OCI-LY3 (cell line): ENCODE data around the gene TRIM32.
A peak's percentile ranks its signal among the peaks of the same experiment; 100 is the strongest.
"Not testable (repeated sequence)": the region's sequence is repeated elsewhere in the genome, so short reads cannot be mapped to it uniquely, and the experiment has no call there.

Experiments used
- H2AFZ ChIP-seq: fragments of 200-600, 300-600 bp; shearing (Covaris generic); 2 replicates; pipeline ENCODE4 v1.6.0; 2014; ENCODE audit warnings: antibody characterized with exemption, low read depth, low read length
- H3K27ac ChIP-seq: fragments of 200-600, 300-600 bp; sonication (generic); 2 replicates; pipeline ENCODE4 v1.5.1; 2014; ENCODE audit warnings: mild to moderate bottlenecking, low read length, moderate library complexity, mixed read lengths
- H3K27me3 ChIP-seq: fragments of 200-600, 300-600 bp; sonication (generic); 2 replicates; pipeline ENCODE4 v1.6.1; 2014; ENCODE audit warnings: low read depth, low read length, mixed read lengths
- H3K36me3 ChIP-seq: fragments of 200-600, 300-600 bp; sonication (generic); replicated peaks from 2 replicates; pipeline ENCODE3; 2014; ENCODE audit warnings: low read depth, low read length, mixed read lengths
- H3K4me1 ChIP-seq: fragments of 300-600, 200-600 bp; sonication (generic); 2 replicates; pipeline ENCODE4 v1.6.1; 2014; ENCODE audit warnings: low read length, mixed read lengths
- H3K4me2 ChIP-seq: fragments of 200-600, 300-600 bp; sonication (generic); 2 replicates; pipeline ENCODE4 v1.6.1; 2014; ENCODE audit warnings: low read length, mixed read lengths
- H3K4me3 ChIP-seq: fragments of 300-600, 200-600 bp; sonication (generic); 2 replicates; pipeline ENCODE4 v1.5.1; 2014; ENCODE audit warnings: antibody characterized with exemption, mild to moderate bottlenecking, low read length, moderate library complexity
- H3K79me2 ChIP-seq: fragments of 300-600, 200-600 bp; shearing (Covaris generic); 2 replicates; pipeline ENCODE4 v1.6.1; 2014; ENCODE audit warnings: mild to moderate bottlenecking, low read length, mixed read lengths
- H3K9ac ChIP-seq: fragments of 300-600, 200-600 bp; shearing (Covaris generic); 2 replicates; pipeline ENCODE4 v1.6.0; 2014; ENCODE audit warnings: mild to moderate bottlenecking, low read length, moderate library complexity
- H3K9me3 ChIP-seq: fragments of 200-600, 300-600 bp; shearing (Covaris generic); 2 replicates; pipeline ENCODE4 v1.6.1; 2014; ENCODE audit warnings: low read length, mixed read lengths; ENCODE audit not compliant: insufficient read depth
- H4K20me1 ChIP-seq: fragments of 200-600, 300-600 bp; sonication (generic); 2 replicates; pipeline ENCODE4 v1.6.1; 2016; ENCODE audit warnings: low read length, mixed read lengths; ENCODE audit not compliant: insufficient read depth
- EZH2phosphoT487 ChIP-seq: fragments of 200-600 bp; shearing (Covaris generic); IDR thresholded peaks from 2 replicates; pipeline ENCODE4 v1.6.1; 2018; ENCODE audit warnings: antibody characterized with exemption, mixed run types, low read depth
- TF ChIP-seq, protein P1 (sequence below): fragments of 200-600, 300-600 bp; sonication (generic); IDR thresholded peaks from 2 replicates; pipeline ENCODE4 v1.5.1; 2014; ENCODE audit warnings: antibody characterized with exemption, low read length, low read depth

TRIM32 gene

DNA sequence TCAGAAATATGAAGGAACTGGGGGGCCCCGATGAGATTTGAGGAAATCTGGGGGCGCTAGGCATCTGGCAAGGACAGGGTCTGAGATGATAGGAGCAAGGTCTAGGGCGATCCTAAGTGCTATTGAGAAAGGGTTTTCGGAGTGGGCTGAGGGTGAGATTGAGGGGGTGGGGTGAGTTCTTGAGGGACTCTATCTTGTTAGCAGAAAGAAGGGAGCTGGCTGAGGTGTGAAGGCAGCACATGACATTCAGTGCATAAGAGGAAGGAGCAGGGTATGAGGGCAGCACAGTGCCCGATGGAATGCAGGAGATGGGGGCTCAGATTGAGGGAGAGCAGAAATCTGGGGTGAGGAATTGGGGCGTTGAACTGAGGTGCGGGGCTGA lies 640 bp downstream of the TRIM32 start:
- Histone ChIP-seq H3K9me3 (0 out of 2 replicates have a peak, but pooled peaks cover 6% of the 10 kb centered on the region), H3K79me2 (peaks cover 52% of the 10 kb centered on the region), H3K36me3 (peaks cover 15% of the 10 kb centered on the region), H3K27ac (no peak overlapping the region), H3K4me2 (peak overlapping the region; percentile 98), H2AFZ (no peak overlapping the region), H3K4me3 (peak overlapping the region; percentile 82), H3K27me3 (no peaks in the 10 kb centered on the region), H3K4me1 (peaks cover 31% of the 10 kb centered on the region), H4K20me1 (peaks cover 46% of the 10 kb centered on the region), H3K9ac (peak overlapping the region; percentile 78)
- TF ChIP-seq, protein P1, sequence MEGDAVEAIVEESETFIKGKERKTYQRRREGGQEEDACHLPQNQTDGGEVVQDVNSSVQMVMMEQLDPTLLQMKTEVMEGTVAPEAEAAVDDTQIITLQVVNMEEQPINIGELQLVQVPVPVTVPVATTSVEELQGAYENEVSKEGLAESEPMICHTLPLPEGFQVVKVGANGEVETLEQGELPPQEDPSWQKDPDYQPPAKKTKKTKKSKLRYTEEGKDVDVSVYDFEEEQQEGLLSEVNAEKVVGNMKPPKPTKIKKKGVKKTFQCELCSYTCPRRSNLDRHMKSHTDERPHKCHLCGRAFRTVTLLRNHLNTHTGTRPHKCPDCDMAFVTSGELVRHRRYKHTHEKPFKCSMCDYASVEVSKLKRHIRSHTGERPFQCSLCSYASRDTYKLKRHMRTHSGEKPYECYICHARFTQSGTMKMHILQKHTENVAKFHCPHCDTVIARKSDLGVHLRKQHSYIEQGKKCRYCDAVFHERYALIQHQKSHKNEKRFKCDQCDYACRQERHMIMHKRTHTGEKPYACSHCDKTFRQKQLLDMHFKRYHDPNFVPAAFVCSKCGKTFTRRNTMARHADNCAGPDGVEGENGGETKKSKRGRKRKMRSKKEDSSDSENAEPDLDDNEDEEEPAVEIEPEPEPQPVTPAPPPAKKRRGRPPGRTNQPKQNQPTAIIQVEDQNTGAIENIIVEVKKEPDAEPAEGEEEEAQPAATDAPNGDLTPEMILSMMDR, result no peak
- TF ChIP-seq EZH2phosphoT487, result no peak

DNA sequence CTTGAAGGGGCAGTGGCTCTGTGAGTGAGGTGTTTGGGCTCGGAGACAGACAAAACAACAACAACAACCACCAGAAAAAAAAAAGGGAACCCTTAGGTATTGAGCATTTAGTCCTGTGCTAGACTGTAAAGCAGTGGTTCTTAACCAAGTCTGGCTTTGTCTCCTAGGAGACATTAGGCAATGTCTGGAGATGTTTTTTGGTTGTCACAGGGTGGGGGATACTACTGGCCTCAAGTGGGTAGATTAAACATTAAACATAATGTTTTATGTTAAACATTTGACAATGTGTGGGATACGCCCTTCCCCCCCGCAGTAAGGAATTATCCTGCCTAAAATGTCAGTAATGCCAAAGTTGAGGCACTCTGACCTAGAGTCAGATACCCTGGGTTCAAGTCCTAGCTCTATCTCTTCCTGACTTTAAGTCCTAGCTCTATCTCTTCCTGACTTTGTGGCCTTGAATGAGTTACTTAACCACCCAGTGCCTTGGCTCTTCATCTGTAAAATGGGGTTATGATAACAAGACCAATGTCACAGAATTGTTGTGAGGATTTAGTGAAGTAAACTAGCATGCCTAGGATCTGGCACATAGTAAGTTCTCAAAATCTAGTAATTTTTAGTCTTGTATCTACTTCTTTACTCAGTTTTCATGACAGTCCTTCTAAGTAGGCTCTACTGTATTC lies 1.8 kb downstream of the TRIM32 start:
- Histone ChIP-seq H3K4me3 (peak overlapping the region; percentile 82; the same call in 1 of the 2 replicates), H2AFZ (no peak overlapping the region), H3K36me3 (peaks cover 17% of the 10 kb centered on the region), H3K9ac (no peak overlapping the region), H3K4me2 (peak overlapping the region; percentile 98; the same call in 1 of the 2 replicates), H3K27me3 (no peaks in the 10 kb centered on the region), H3K27ac (no peak overlapping the region), H3K4me1 (peaks cover 36% of the 10 kb centered on the region), H3K9me3 (no peaks in the 10 kb centered on the region), H3K79me2 (peaks cover 63% of the 10 kb centered on the region), H4K20me1 (peaks cover 58% of the 10 kb centered on the region)
- no peak for TF ChIP-seq EZH2phosphoT487
- TF ChIP-seq, protein P1, result no peak

DNA sequence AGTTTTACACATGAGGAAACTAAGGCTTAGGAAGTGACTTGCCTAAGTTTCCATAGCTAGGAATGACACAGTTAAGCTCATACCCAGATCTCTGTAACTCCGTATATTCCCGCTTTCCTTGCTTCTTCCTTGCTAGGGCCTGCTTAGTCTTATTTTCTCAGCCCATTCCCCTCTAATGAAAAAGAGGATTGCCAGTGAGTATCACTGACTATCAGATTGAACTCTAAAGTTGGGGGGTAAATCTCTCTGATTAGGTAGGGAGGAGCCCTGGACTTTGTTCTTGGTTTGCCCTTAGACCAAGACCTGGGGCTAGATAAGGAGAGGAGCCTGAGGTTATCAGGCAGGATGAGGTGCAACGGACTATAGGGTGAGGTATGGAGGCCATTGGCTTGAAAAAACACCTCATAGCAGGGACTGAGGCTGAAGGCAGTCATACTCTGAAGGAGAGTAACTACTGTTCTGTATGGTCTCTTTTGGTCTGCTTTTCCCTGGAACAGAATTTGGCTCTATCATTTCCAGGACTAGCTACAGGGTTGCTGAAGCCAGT lies 2.5 kb downstream of the TRIM32 start:
- Histone ChIP-seq H4K20me1 (peaks cover 60% of the 10 kb centered on the region), H2AFZ (no peak overlapping the region), H3K9me3 (no peaks in the 10 kb centered on the region), H3K27me3 (no peaks in the 10 kb centered on the region), H3K36me3 (peaks cover 20% of the 10 kb centered on the region), H3K9ac (no peak overlapping the region), H3K4me3 (no peak overlapping the region), H3K4me1 (peaks cover 36% of the 10 kb centered on the region), H3K4me2 (no peak overlapping the region), H3K79me2 (peaks cover 65% of the 10 kb centered on the region), H3K27ac (no peak overlapping the region)
- TF ChIP-seq, protein P1, result no peak

DNA sequence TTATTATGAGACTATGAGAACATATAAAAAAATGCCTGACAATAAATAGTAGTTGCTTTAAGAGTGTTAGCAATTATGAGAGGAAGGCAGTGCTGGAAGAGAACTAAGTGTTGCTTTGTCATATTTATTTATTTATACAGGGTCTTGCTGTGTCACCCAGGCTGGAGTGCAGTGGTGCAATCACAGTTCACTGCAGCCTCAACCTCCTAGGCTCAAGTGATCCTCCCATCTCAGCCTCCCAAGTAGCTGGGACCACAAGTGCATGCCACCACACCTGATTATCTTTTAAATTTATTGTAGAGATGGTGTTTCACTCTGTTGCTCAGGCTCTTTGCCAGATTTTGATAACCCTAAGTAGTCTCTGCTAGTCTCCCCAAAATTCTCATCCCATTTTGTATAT lies 3.7 kb downstream of the TRIM32 start:
- H3K27ac ChIP-seq, H3K9me3 ChIP-seq, H3K27me3 ChIP-seq, H2AFZ ChIP-seq, H3K9ac ChIP-seq, H3K4me3 ChIP-seq, H3K4me2 ChIP-seq: not testable (repeated sequence)
- H3K36me3 ChIP-seq, result peaks cover 29% of the 10 kb centered on the region
- H3K4me1 ChIP-seq, result peaks cover 36% of the 10 kb centered on the region
- peaks cover 78% of the 10 kb centered on the region for H3K79me2 ChIP-seq
- H4K20me1 ChIP-seq, result peaks cover 71% of the 10 kb centered on the region
